ENCODE data around the gene ASAP2. TPM values are rescaled to one million over a fixed set of nuclear protein-coding genes. Genes with fewer than 3 reads are reported as not detected.

ASAP2 gene
- total RNA-seq, 1 experiment from 2014 or later, result 25.2 TPM

- TF ChIP-seq EZH2phosphoT487 (IDR thresholded peaks at IDR 0.05; ENCODE audit: borderline replicate concordance, low read length), result no peak
- TF ChIP-seq CTCF (conservative IDR thresholded peaks at IDR 0.05; ENCODE audit: low read depth, low read length), result no peak
- no peak for TF ChIP-seq EZH2 (IDR thresholded peaks at IDR 0.05; ENCODE audit: low read length, unreplicated experiment)
- peak overlapping the region; percentile 71 for H3K9ac ChIP-seq (ENCODE audit: low read length)
- DNase-seq, result peak; percentile 96
- ChIA-PET POLR2A (ENCODE audit: unreplicated experiment) (interaction anchor here (0.6 to 1.2 kb wide), 4 partner anchors 26 to 78 kb away, joined by 3 read pairs; no protein-coding TSS in a partner anchor), CTCF (interaction anchor here (0.5 to 1.8 kb wide), 2 partner anchors 26 to 701 kb away, joined by 3 to 9 read pairs; no protein-coding TSS in a partner anchor)
- BruUV-seq (replicated peaks), result TSS peak; percentile 99
- H3K9me2 ChIP-seq (replicated peaks; ENCODE audit: low read length), result no peaks in the 10 kb centered on the region
- peak overlapping the region; percentile 96 for H3K27ac ChIP-seq (ENCODE audit: low read length)
- intact Hi-C loops (cut with micrococcal nuclease), result loop anchor here (1.0 kb wide), 1 partner anchor 53 kb away; no protein-coding TSS in a partner anchor
- H4K20me1 ChIP-seq (ENCODE audit: low read length), result 0 out of 2 replicates have a peak, but pooled peaks cover 6% of the 10 kb centered on the region
- H3K36me3 ChIP-seq (ENCODE audit: low read depth, low read length), result peaks cover 7% of the 10 kb centered on the region; the same call in 1 of the 2 replicates
- peak overlapping the region; percentile 78 for H3K4me2 ChIP-seq (ENCODE audit: low read length)
- no peak overlapping the region; the same call in 1 of the 2 replicates for H3K4me3 ChIP-seq (ENCODE audit: low read length)
- peak overlapping the region; percentile 13 for H2AFZ ChIP-seq (ENCODE audit: low read length)
- no peaks in the 10 kb centered on the region for H3K27me3 ChIP-seq (ENCODE audit: low read length)
- H3K9me3 ChIP-seq (ENCODE audit: low read length), result no peaks in the 10 kb centered on the region
- H3K79me2 ChIP-seq (ENCODE audit: low read length), result peaks cover 92% of the 10 kb centered on the region
- H3K4me1 ChIP-seq (ENCODE audit: insufficient read depth, low read length), result peaks cover 73% of the 10 kb centered on the region
- H3F3A ChIP-seq (ENCODE audit: low read length, unreplicated experiment), result peaks cover 9% of the 10 kb centered on the region
- ATAC-seq, result peak; percentile 87
These were observed 28.1 kb downstream of the ASAP2 start for GRCh38 chr2:9234680-9235146.

GRCh38 chr2:9235147-9236044 lies 28.8 kb downstream of the ASAP2 start:
- peak overlapping the region; percentile 71 for H3K9ac ChIP-seq (ENCODE audit: low read length)
- no peaks in the 10 kb centered on the region for H3K9me3 ChIP-seq (ENCODE audit: low read length)
- TF ChIP-seq CTCF (conservative IDR thresholded peaks at IDR 0.05; ENCODE audit: low read depth, low read length) (no peak), EZH2 (IDR thresholded peaks at IDR 0.05; ENCODE audit: low read length, unreplicated experiment) (no peak), EZH2phosphoT487 (IDR thresholded peaks at IDR 0.05; ENCODE audit: borderline replicate concordance, low read length) (no peak)
- H4K20me1 ChIP-seq (ENCODE audit: low read length), result 0 out of 2 replicates have a peak, but pooled peaks cover under 1% of the 10 kb centered on the region
- BruUV-seq (replicated peaks), result TSS peak; percentile 36
- no peaks in the 10 kb centered on the region for H3K27me3 ChIP-seq (ENCODE audit: low read length)
- peak overlapping the region; percentile 78 for H3K4me2 ChIP-seq (ENCODE audit: low read length)
- intact Hi-C loops (cut with micrococcal nuclease), result no loop called here
- no peaks in the 10 kb centered on the region for H3K9me2 ChIP-seq (replicated peaks; ENCODE audit: low read length)
- ChIA-PET CTCF (interaction anchor here (0.5 to 1.8 kb wide), 2 partner anchors 26 to 700 kb away, joined by 3 to 9 read pairs; no protein-coding TSS in a partner anchor), POLR2A (ENCODE audit: unreplicated experiment) (interaction anchor here (0.6 to 1.2 kb wide), 3 partner anchors 27 to 75 kb away, joined by 3 read pairs; no protein-coding TSS in a partner anchor)
- no peak for ATAC-seq
- H2AFZ ChIP-seq (ENCODE audit: low read length), result peak overlapping the region; percentile 13
- peaks cover 9% of the 10 kb centered on the region for H3F3A ChIP-seq (ENCODE audit: low read length, unreplicated experiment)
- peaks cover 9% of the 10 kb centered on the region; the same call in 1 of the 2 replicates for H3K36me3 ChIP-seq (ENCODE audit: low read depth, low read length)
- H3K4me1 ChIP-seq (ENCODE audit: insufficient read depth, low read length), result peaks cover 71% of the 10 kb centered on the region
- DNase-seq, result no peak
- peak overlapping the region; percentile 33 for H3K4me3 ChIP-seq (ENCODE audit: low read length)
- H3K79me2 ChIP-seq (ENCODE audit: low read length), result peaks cover 92% of the 10 kb centered on the region
- H3K27ac ChIP-seq (ENCODE audit: low read length), result peak overlapping the region; percentile 96
